ENCODE measurements around the gene C19orf18.

C19orf18 gene

DNA sequence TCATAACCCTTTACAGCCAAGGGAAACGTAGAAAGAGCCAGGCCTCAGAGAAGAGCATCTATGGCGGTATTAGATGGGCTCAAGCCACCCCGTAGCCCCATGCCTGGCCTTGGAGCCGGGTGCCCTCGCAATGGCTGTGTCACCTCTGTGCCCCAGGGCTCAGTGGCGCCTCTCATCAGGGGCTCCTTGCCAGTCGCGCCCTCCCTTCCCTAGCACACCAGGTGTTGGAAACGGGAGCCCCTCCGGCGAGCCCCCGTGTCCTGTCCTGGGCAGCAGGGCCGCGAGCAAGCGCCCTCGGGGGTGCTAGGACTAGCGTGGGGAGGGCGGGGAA is 27.3 kb downstream of the C19orf18 start:
- no peak for DNase-seq

DNA sequence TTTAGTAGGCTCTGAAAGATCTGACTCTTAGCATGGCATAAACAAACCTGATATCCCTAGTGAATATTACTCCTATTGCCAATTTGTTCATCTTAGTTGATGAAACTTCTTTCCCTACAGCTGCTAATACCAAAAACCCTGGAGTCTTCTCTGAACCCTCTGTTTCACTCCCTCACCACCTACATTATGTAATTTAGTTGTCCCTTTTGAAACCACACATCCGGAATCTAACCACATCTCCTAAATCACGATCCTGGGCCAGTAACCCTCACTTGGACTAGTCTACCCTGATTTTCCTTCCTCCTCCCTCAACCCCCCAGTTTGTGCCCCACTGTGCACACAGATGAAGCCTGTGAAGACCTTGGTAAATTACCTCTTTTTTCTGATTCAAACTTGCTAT is 28.0 kb downstream of the C19orf18 start:
- DNase-seq, result no peak

DNA sequence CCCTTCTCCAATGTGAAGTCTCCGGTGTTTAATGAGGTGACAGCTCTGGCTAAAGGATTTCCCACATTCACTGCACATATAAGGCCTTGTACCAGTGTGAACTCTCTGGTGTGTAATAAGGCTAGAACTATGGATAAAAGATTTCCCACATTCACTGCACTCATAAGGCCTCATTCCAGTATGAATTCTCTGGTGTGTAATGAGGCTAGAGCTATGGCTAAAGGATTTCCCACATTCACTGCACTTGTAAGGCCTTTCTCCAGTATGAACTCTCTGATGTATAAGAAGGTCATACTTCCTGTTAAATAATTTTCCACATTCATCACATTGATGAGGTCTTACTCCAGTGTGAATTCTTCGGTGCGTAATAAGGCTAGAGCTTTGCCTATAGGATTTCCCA is 32.7 kb downstream of the C19orf18 start:
- no peak for DNase-seq

DNA sequence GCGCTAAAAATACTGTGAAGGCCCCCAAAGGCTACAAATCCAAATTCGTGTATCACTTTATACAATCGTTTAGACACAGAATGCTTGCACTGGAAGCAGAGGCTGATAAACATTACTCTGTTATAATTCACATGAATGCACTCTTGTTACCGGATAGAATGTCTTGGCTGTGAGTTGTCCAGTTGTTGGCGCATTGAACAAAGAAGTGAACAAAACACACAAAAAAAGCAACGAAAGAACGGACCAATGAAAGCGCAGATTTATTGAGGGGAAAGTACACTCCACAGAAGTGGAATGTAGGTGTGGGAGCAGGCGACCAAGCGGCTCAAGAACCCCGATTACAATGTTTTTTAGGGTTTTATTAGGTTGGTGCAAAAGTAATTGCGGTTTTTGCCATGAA is 38.6 kb downstream of the C19orf18 start:
- no peak for DNase-seq

DNA sequence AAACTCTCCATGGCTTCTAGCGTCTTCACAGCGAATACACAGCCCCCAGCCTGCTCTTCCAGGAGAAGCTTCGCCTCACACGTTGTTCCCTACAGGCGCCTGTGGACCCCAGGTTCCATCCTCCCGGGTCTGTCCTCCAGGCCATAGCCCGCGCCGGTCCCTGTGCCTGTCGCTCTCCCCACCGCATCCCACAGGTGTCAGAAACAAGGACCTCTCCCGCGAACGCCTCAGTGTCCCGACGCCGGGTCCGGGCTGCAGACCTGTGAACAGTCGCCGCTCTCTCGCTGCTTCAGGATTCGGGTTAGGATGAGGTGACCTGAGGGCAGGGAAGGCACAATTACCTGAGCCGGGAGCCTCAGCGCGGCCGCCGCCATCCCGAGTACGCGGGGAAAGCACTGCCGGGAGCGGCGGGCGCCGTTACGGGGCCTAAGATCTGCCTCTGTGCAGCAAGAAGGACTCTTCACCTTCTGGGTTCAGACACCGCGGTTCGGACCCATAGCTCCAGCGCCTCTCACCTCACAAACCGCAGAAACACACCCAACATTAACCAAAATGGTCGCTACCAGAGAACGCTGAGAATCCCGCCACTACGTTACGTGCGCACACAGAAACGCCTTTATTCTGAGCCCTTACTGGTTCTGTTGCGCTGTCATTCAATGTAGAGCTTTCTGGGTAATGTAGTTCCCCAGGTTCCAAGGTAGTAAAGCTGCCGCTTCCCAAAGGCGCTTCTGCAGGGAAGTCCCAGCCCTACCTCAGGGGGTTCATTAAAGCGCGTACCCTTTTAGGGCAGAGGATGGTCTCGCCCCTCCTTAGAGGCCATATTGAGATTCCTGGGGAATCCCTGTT is 39.3 kb downstream of the C19orf18 start, which contains the start of gene ZNF418:
Gene ZNF418, minus strand, starts transcription at position 583 of the 846 bp plus-strand sequence. CDS start 1,580 bp downstream, outside the sequence.
- no peak for DNase-seq

DNA sequence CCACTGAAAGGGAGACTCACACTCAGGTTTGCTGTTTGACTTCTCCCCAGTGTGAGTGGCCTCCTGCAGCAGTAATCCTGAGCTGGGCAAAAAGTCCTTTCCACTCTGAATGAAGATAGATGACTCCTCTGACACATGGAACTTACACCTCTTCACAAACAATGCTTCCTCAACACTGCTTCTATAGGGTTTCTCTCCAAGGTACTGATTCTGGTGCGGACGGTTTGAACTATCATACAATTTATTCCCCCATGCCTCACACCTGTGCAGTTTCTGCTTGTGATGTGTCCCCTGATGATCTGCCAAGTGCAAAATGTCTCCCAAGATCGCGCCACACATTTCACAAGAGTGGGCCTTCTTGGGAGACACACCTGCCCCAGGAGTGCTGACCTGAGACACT is 46.7 kb downstream of the C19orf18 start:
- no peak for DNase-seq

DNA sequence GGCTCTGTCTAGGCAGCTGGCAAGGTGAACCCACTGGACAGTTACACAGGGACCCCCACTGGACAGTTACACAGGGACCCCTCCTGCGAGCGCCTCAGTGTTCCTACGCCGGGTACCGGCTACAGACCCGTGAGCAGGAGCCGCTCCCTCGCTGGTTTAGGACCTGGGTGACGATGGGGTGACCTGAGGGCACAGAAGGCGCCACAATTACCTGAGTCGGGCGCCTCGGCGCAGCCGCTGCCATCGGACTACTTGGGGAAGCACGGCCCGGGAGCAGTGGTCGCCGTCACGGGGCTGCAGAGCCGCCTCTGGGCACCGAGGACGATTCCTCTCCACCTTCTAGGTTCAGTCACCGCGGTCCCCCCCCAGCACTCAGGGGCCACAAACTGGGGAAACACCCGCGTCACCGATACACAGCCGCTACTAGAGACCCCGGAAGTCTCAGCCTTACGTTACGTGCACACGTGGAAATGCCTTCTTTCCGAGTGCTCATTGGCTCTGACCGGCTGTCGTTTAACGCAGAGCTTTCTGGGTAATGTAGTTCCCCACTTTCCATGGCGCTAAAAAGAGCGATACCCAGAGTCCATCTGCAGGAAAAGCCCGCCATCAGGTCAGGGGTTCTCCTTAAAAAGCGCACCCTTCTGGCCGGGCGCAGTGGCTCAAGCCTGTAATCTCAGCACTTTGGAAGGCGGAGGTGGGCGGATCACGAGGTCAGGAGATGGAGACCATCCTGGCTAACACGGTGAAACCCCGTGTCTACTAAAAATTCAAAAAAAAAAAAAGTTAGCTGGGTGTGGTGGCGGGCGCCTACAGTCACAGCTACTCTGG is 58.0 kb downstream of the C19orf18 start, which contains the start of gene ZNF417:
Gene ZNF417, minus strand, starts transcription at position 425 of the 828 bp plus-strand sequence. Its CDS starts 181 bp downstream, at position 244.
- DNase-seq, result peak; percentile 86 to 90

DNA sequence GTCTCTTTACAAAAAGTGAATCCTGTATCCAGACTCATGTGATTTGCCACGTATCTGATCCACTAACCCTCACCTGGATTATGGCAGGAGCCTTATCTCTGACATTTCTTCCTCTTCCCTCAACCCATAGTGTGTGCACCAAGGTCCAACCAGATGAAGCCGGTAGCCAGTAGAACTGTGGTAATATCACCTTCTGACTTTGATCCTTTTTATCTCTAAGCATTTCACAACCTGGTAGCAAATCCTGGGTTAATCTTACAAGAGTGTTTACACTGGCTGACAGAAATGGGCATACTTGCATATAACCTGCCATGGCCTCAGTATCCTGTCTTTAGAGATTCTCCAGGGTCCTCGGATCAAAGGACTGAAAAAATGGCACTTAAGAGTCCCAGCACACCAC is 59.8 kb downstream of the C19orf18 start:
- DNase-seq, result no peak
